GM19468 (cell line): ENCODE data around the gene LRRC17.

Experiments
- ATAC-seq: cut with Tn5 transposase; IDR thresholded peaks from one replicate; pipeline ENCODE4 v1.9.1; 2021; ENCODE audit warnings: mild to moderate bottlenecking, moderate library complexity, moderate number of reproducible peaks; ENCODE audit not compliant: unreplicated experiment; ENCODE audit errors: extremely low read depth

The LRRC17 gene

GRCh38 chr7:102981451-102981850, 68.7 kb downstream of the LRRC17 start:
- ATAC-seq: no peak

- no peak for ATAC-seq
These were observed 69.4 kb downstream of the LRRC17 start for GRCh38 chr7:102982235-102982634.

GRCh38 chr7:102983602-102984001, 70.8 kb downstream of the LRRC17 start:
- ATAC-seq: no peak

- ATAC-seq: no peak
These were observed 72.5 kb downstream of the LRRC17 start for GRCh38 chr7:102985176-102985783.

- no peak for ATAC-seq
These were observed 75.3 kb downstream of the LRRC17 start for GRCh38 chr7:102988088-102988487.

- no peak for ATAC-seq
These were observed 76.1 kb downstream of the LRRC17 start for GRCh38 chr7:102988631-102989560.

- no peak for ATAC-seq
These were observed 77.8 kb downstream of the LRRC17 start for GRCh38 chr7:102990642-102991041.

- ATAC-seq: no peak
These were observed 78.3 kb downstream of the LRRC17 start for GRCh38 chr7:102991077-102991539.

- ATAC-seq: no peak
These were observed 78.9 kb downstream of the LRRC17 start for GRCh38 chr7:102991540-102992214.

GRCh38 chr7:102992509-102992937, 79.7 kb downstream of the LRRC17 start:
- ATAC-seq: no peak

- no peak for ATAC-seq
These were observed 80.3 kb downstream of the LRRC17 start for GRCh38 chr7:102992938-102993717.

GRCh38 chr7:102993718-102994029, 80.9 kb downstream of the LRRC17 start:
- ATAC-seq: no peak

- ATAC-seq: no peak
These were observed 81.8 kb downstream of the LRRC17 start for GRCh38 chr7:102994567-102994966.
